ENCODE results near the gene MYO7A. TPM values are rescaled to one million over a fixed set of nuclear protein-coding genes. Genes with fewer than 3 reads are reported as not detected.

Gene MYO7A
- total and polyA plus RNA-seq, 2 donors (not counting 3 experiments of a cell fraction or from before 2014, with no cell fraction given): 1.3 to 3.6 TPM

DNA sequence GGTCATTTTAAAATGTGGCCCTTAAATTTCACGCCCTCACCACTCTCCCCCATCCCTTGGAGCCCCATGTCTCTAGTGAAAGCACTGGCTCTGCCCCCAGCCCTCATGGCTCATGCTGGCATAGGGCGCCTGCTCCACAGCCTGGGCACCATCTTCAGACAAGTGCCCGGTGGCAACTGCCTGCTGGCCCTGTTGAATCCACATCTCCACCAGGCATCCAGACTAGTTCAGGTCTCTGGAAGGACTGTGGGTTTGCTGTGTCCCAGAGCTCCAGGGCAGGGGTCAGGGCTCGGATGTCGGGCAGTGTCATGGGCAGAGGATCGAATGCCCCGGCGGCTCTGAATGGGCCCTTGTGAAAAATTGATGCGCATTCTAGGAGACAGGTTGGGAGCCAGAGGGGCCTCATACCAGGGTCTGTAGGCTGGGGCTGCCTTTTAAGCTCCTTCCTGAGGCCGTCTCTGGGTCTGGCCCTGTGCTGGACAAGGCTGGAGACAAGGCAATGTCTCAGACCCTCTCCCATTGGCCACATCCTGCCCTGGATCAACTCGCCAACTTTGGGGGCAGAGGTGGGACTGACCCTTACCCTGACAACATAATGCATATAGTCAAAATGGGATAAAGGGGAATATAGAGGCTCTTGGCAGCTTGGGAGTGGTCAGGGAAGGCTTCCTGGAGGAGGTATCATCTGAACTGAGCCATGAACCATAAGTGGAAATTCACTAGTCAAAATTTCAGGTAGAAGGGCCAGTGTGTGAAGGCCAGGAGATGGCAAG lies 1.2 kb downstream of the MYO7A start:
- CTCF ChIA-PET: interaction anchor here (2.8 to 7.4 kb wide), 5 partner anchors 11 to 420 kb away, joined by 19 to 309 read pairs (median 28); no protein-coding TSS in a partner anchor
- no peak for TF ChIP-seq GATA2 (IDR thresholded peaks at IDR 0.05; ENCODE audit: insufficient read depth, insufficient read length, low read depth, low read length)
- intact Hi-C loops (cut with micrococcal nuclease): no loop called here

DNA sequence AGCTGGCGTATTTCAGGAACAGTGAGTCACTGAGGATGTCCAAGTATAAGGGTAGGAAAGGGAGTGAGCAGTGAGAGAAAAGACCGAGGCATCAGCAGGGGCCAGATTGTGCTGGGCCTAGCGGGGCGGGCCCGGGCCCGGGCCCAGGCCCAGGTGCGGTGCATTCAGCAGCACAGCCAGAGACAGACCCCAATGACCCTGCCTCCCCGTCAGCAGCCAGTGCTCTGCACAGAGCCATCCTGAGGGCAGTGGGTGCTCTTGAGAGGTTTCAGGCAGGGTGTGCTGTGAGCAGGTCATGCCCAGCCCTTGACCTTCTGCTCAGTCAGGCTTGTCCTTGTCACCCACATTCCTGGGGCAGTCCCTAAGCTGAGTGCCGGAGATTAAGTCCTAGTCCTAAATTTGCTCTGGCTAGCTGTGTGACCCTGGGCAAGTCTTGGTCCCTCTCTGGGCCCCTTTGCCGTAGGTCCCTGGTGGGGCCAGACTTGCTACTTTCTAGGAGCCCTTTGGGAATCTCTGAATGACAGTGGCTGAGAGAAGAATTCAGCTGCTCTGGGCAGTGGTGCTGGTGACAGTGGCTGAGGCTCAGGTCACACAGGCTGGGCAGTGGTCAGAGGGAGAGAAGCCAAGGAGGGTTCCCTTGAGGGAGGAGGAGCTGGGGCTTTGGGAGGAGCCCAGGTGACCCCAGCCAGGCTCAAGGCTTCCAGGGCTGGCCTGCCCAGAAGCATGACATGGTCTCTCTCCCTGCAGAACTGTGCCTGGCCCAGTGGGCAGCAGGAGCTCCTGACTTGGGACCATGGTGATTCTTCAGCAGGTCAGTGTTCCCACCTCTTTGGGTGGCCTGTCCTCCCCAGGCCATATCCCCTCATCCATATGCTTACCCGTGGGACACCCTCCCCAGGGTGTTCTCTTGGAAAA lies 2.1 kb downstream of the MYO7A start:
- Histone ChIP-seq H2AFZ (ENCODE audit: low read depth, low read length) (no peak overlapping the region), H3K9me3 (replicated peaks; ENCODE audit: control insufficient read depth, insufficient read depth, low read length) (no peaks in the 10 kb centered on the region), H3K4me2 (ENCODE audit: insufficient read depth, low read length) (no peak overlapping the region), H4K20me1 (replicated peaks; ENCODE audit: control insufficient read depth, extremely low read depth, insufficient read depth, low read length) (no peaks in the 10 kb centered on the region), H3K9me1 (replicated peaks; ENCODE audit: control insufficient read depth, extremely low read depth, insufficient read depth, low read length) (no peaks in the 10 kb centered on the region), H3K4me1 (ENCODE audit: control insufficient read depth, extremely low read depth, insufficient read depth, low read length) (peaks cover 10% of the 10 kb centered on the region), H3K79me2 (ENCODE audit: control insufficient read depth, insufficient read depth, low read length) (no peaks in the 10 kb centered on the region), H3K36me3 (ENCODE audit: control insufficient read depth in 2 of 2, extremely low read depth in 1 of 2, insufficient read depth in 2 of 2, low read length in 2 of 2) (no peaks in the 10 kb centered on the region), H3K27me3 (ENCODE audit: control insufficient read depth in 2 of 2, insufficient read depth in 2 of 2, low read length in 2 of 2) (no peaks in the 10 kb centered on the region), H3K9ac (replicated peaks; ENCODE audit: extremely low read depth, insufficient read depth, low read length) (no peak overlapping the region), H3K4me3 (replicated peaks in 1 of 3; ENCODE audit: insufficient read depth in 1 of 3, low read depth in 1 of 3, low read length in 3 of 3) (no peak overlapping the region), H3K27ac (ENCODE audit: insufficient read depth, low read depth, low read length) (no peak overlapping the region)
- FAIRE-seq (no peak), DNase-seq (ENCODE audit: low read depth, low spot score) (no peak)
- dilution Hi-C loops (cut with MboI; ENCODE audit: extremely low pct_ligation_motif_present, low sequenced_read_pairs): no loop called here
- intact Hi-C loops (cut with micrococcal nuclease): loop anchor here (5.0 kb wide), 1 partner anchor 432 kb away; no protein-coding TSS in a partner anchor
- BruUV-seq (replicated peaks): no TSS peak
- ChIA-PET CTCF (interaction anchor here (0.8 to 7.4 kb wide), 6 partner anchors 15 to 419 kb away, joined by 3 to 309 read pairs (median 12); no protein-coding TSS in a partner anchor), POLR2A (no interaction called here)
- TF ChIP-seq JUN (IDR thresholded peaks at IDR 0.05; ENCODE audit: borderline replicate concordance, insufficient read depth, insufficient read length, low read depth): no peak
- TF ChIP-seq, protein P1, sequence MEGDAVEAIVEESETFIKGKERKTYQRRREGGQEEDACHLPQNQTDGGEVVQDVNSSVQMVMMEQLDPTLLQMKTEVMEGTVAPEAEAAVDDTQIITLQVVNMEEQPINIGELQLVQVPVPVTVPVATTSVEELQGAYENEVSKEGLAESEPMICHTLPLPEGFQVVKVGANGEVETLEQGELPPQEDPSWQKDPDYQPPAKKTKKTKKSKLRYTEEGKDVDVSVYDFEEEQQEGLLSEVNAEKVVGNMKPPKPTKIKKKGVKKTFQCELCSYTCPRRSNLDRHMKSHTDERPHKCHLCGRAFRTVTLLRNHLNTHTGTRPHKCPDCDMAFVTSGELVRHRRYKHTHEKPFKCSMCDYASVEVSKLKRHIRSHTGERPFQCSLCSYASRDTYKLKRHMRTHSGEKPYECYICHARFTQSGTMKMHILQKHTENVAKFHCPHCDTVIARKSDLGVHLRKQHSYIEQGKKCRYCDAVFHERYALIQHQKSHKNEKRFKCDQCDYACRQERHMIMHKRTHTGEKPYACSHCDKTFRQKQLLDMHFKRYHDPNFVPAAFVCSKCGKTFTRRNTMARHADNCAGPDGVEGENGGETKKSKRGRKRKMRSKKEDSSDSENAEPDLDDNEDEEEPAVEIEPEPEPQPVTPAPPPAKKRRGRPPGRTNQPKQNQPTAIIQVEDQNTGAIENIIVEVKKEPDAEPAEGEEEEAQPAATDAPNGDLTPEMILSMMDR (IDR thresholded peaks at IDR 0.05; ENCODE audit: extremely low read depth in 1 of 2, insufficient read depth in 1 of 2, low read depth in 1 of 2, low read length in 2 of 2): no peak
- no peak for TF ChIP-seq EZH2 (IDR thresholded peaks at IDR 0.05; ENCODE audit: borderline replicate concordance, low read depth, low read length, severe bottlenecking)
- TF ChIP-seq, protein P2, sequence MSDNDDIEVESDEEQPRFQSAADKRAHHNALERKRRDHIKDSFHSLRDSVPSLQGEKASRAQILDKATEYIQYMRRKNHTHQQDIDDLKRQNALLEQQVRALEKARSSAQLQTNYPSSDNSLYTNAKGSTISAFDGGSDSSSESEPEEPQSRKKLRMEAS (IDR thresholded peaks at IDR 0.05; ENCODE audit: insufficient read depth, insufficient read length): no peak

More for the DNA sequence above, 1.2 kb downstream of the MYO7A start:
- Histone ChIP-seq H3K4me3 (replicated peaks in 1 of 3; ENCODE audit: insufficient read depth in 1 of 3, low read depth in 1 of 3, low read length in 3 of 3) (no peak overlapping the region), H2AFZ (ENCODE audit: low read depth, low read length) (no peak overlapping the region), H3K36me3 (ENCODE audit: control insufficient read depth in 2 of 2, extremely low read depth in 1 of 2, insufficient read depth in 2 of 2, low read length in 2 of 2) (no peaks in the 10 kb centered on the region), H3K9me1 (replicated peaks; ENCODE audit: control insufficient read depth, extremely low read depth, insufficient read depth, low read length) (no peaks in the 10 kb centered on the region), H3K9me3 (replicated peaks; ENCODE audit: control insufficient read depth, insufficient read depth, low read length) (no peaks in the 10 kb centered on the region), H3K4me1 (ENCODE audit: control insufficient read depth, extremely low read depth, insufficient read depth, low read length) (peaks cover 10% of the 10 kb centered on the region), H3K9ac (replicated peaks; ENCODE audit: extremely low read depth, insufficient read depth, low read length) (no peak overlapping the region), H4K20me1 (replicated peaks; ENCODE audit: control insufficient read depth, extremely low read depth, insufficient read depth, low read length) (no peaks in the 10 kb centered on the region), H3K27ac (ENCODE audit: insufficient read depth, low read depth, low read length) (no peak overlapping the region), H3K4me2 (ENCODE audit: insufficient read depth, low read length) (no peak overlapping the region), H3K27me3 (ENCODE audit: control insufficient read depth in 2 of 2, insufficient read depth in 2 of 2, low read length in 2 of 2) (no peaks in the 10 kb centered on the region), H3K79me2 (ENCODE audit: control insufficient read depth, insufficient read depth, low read length) (no peaks in the 10 kb centered on the region)
- dilution Hi-C loops (cut with MboI; ENCODE audit: extremely low pct_ligation_motif_present, low sequenced_read_pairs): no loop called here
- POLR2A ChIA-PET: no interaction called here
- FAIRE-seq: no peak
- DNase-seq (ENCODE audit: low read depth, low spot score): no peak
- no TSS peak for BruUV-seq (replicated peaks)

Data from endothelial cell of umbilical vein (primary cell).